GM23338 (cell line): ENCODE measurements around the gene CCDC184. TPM values are rescaled to one million over a fixed set of nuclear protein-coding genes. Genes with fewer than 3 reads are reported as not detected.

ENCODE experiments used
- ATAC-seq: fragments of 200-7000 bp; cut with Tn5 transposase; 3 replicates; pipeline ENCODE4 v1.9.1; 2020
- DNase-seq: peaks from one replicate; pipeline ENCODE4 v3.0.0-alpha.2; 2015; ENCODE audit warnings: low spot score
- H2AFZ ChIP-seq: fragments of 200-600 bp; sonication (generic); 2 replicates; pipeline ENCODE4 v1.8.0; 2016; ENCODE audit warnings: antibody characterized with exemption, mild to moderate bottlenecking, moderate library complexity
- H3F3A ChIP-seq: fragments of 200-600 bp; sonication (generic); replicated peaks from 2 replicates; pipeline ENCODE4 v1.8.0; 2017; ENCODE audit warnings: antibody characterized with exemption, mixed run types, low read depth
- H3K27ac ChIP-seq: fragments of 200-600 bp; sonication (generic); 2 replicates; pipeline ENCODE4 v1.6.1; 2016; ENCODE audit warnings: low read depth
- H3K27me3 ChIP-seq: fragments of 200-600 bp; sonication (generic); 2 replicates; pipeline ENCODE4 v1.8.0; 2016; ENCODE audit warnings: mild to moderate bottlenecking, mixed run types, moderate library complexity; ENCODE audit not compliant: insufficient read depth
- H3K36me3 ChIP-seq: fragments of 200-600 bp; sonication (generic); 2 replicates; pipeline ENCODE4 v1.8.0; 2016; ENCODE audit warnings: mild to moderate bottlenecking; ENCODE audit not compliant: insufficient read depth
- H3K4me1 ChIP-seq: fragments of 200-600 bp; sonication (generic); 2 replicates; pipeline ENCODE4 v1.8.0; 2016; ENCODE audit warnings: mild to moderate bottlenecking, moderate library complexity; ENCODE audit not compliant: insufficient read depth
- H3K4me2 ChIP-seq: fragments of 200-600 bp; sonication (generic); 2 replicates; pipeline ENCODE4 v1.7.1; 2017; ENCODE audit warnings: mixed run types
- H3K4me3 ChIP-seq: fragments of 200-600 bp; sonication (generic); 2 replicates; pipeline ENCODE4 v1.6.1; 2016; ENCODE audit warnings: mixed run types
- H3K79me2 ChIP-seq: fragments of 200-600 bp; sonication (generic); replicated peaks from 2 replicates; pipeline ENCODE4 v1.8.0; 2017; ENCODE audit warnings: mild to moderate bottlenecking; ENCODE audit not compliant: insufficient read depth
- H3K9me2 ChIP-seq: fragments of 200-600 bp; sonication (generic); 2 replicates; pipeline ENCODE4 v1.8.0; 2017; ENCODE audit not compliant: insufficient read depth
- H4K20me1 ChIP-seq: fragments of 200-600 bp; sonication (generic); replicated peaks from 2 replicates; pipeline ENCODE4 v1.8.0; 2017; ENCODE audit warnings: mild to moderate bottlenecking; ENCODE audit not compliant: insufficient read depth
- H3K27ac Mint-ChIP-seq: 2 replicates; pipeline ENCODE4 v1.8.0; 2020; ENCODE audit warnings: inconsistent platforms, mild to moderate bottlenecking, moderate library complexity, mixed read lengths
- H3K27me3 Mint-ChIP-seq: 3 replicates; pipeline ENCODE4 v1.8.0; 2022; ENCODE audit warnings: low read depth, mild to moderate bottlenecking, moderate library complexity, mixed read lengths, inconsistent platforms; ENCODE audit not compliant: insufficient read depth, poor library complexity
- H3K36me3 Mint-ChIP-seq: 3 replicates; pipeline ENCODE4 v1.8.0; 2021; ENCODE audit warnings: low read depth, mild to moderate bottlenecking, inconsistent platforms, moderate library complexity, mixed read lengths
- H3K4me1 Mint-ChIP-seq: 3 replicates; pipeline ENCODE4 v1.8.0; 2020; ENCODE audit warnings: mild to moderate bottlenecking, inconsistent platforms, mixed read lengths
- H3K4me3 Mint-ChIP-seq: 3 replicates; pipeline ENCODE4 v1.8.0; 2021; ENCODE audit warnings: moderate library complexity, mild to moderate bottlenecking, inconsistent platforms, mixed read lengths
- H3K9me3 Mint-ChIP-seq: 3 replicates; pipeline ENCODE4 v1.8.0; 2020; ENCODE audit warnings: moderate library complexity, mild to moderate bottlenecking, inconsistent platforms, mixed read lengths
- CREB1 ChIP-seq: fragments of 250-450 bp; sonication (Bioruptor Pico); IDR thresholded peaks from 2 replicates; pipeline ENCODE4 v1.5.0; 2020; ENCODE audit warnings: low read depth, mild to moderate bottlenecking, moderate library complexity
- CTCF ChIP-seq, 2 experiments: fragments of 200-600 bp in 1 of 2; sonication (generic) in 1 of 2; conservative IDR thresholded peaks; 2 replicates each; pipeline versions ENCODE4 v1.5.1 to v1.6.1; 2016 to 2017; ENCODE audit warnings: antibody characterized with exemption in 2 of 2, low read depth in 2 of 2, mild to moderate bottlenecking in 2 of 2, moderate library complexity in 1 of 2
- JUNB ChIP-seq: IDR thresholded peaks from one replicate; pipeline ENCODE4 v1.6.1; 2016; ENCODE audit warnings: antibody characterized with exemption; ENCODE audit not compliant: unreplicated experiment
- POLR2AphosphoS5 ChIP-seq: IDR thresholded peaks from 2 replicates; pipeline ENCODE4 v1.6.1; 2016; ENCODE audit warnings: antibody characterized with exemption, low read depth
- STAT1 ChIP-seq: IDR thresholded peaks from one replicate; pipeline ENCODE4 v1.6.1; 2016; ENCODE audit warnings: antibody characterized with exemption; ENCODE audit not compliant: unreplicated experiment
- long read RNA-seq: library from polyadenylated mRNA; unstranded; transcript quantifications from one replicate; pipeline ENCODE4 v2.0.0, GENCODE V29; 2020; ENCODE audit not compliant: unreplicated experiment
- polyA plus RNA-seq: library from polyadenylated mRNA; unstranded; fragments of >200 nt; fragmentation: Nextera tagmentation; extraction: Ambion mirVana; gene quantifications from 2 replicates; pipeline ENCODE4 v1.2.1, GENCODE V29; 2016
- total RNA-seq: library from RNA; depleted of rRNA; stranded (reverse); fragments of >200 nt; shearing (Covaris generic); gene quantifications from 2 replicates; pipeline ENCODE4 v1.2.3, GENCODE V29; 2014; rRNA removed
- TF ChIP-seq, protein P1 (sequence below): IDR thresholded peaks from one replicate; pipeline ENCODE4 v1.6.1; 2018; ENCODE audit warnings: antibody characterized with exemption; ENCODE audit not compliant: unreplicated experiment

Gene CCDC184
- total RNA-seq: 2.8 and 3.7 TPM in 2 replicates
- 1.8 and 2.8 TPM in 2 replicates for polyA plus RNA-seq
- long read RNA-seq, partial matches to known transcripts: 0 of 2 reads
- long read RNA-seq, other reads (novel, unspliced or antisense): 0 of 2 reads

DNA sequence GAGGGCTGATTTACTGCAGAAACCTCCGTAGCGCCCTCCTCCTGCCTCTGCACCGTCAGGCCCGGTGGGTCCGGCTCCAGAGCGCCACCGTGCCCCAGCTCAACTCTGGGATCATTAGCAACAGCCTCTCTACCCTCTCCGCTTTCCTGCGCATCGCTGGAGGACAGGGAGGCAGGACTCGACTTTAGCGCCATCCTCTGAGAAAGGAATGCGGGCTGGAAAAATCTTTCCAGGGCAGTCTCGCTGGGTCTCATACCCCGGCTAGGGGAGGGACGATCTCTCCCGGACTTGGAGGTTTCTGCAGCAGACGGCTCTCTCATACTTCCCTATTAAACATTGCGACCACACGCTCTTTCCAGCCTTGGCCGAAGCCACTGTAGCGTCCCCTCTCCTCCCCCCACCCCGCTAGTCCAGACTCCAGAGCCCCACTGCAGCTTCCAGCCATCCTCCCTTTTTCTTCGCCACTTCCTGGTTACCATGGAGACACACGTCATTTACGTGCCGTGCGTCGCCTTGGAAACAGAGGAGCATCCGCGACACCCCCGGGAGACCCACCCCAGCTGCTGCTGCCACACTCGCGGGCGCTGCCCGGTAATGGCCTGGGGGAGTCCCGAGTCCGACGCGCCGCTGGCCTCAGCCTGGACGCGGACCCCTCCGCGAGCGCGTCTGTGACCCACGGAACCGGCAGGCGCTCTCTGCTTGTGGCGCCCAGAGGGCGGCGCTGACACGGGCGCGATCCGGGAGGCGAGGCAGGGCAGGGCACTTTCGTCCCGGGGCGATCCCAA is at the start of gene CCDC184:
Gene CCDC184 (plus strand): TSS at position 554 of the 785 bp plus-strand sequence. CDS start 479 bp downstream, outside the sequence.
- H3K4me2 ChIP-seq: peak within 1 kb of the TSS; percentile 87
- H2AFZ ChIP-seq: peak within 1 kb of the TSS; percentile 98
- Mint-ChIP-seq H3K27me3 (peaks cover 52% of the 10 kb centered on the region), H3K4me1 (peaks cover 30% of the 10 kb centered on the region), H3K4me3 (peak within 1 kb of the TSS; percentile 81), H3K27ac (0 out of 2 replicates have a peak within 1 kb of the TSS, but pooled peaks have one; percentile 70), H3K9me3 (no peaks in the 10 kb centered on the region), H3K36me3 (no peaks in the 10 kb centered on the region)
- H3K79me2 ChIP-seq: no peaks in the 10 kb centered on the region
- H3K27ac ChIP-seq: 0 out of 2 replicates have a peak within 1 kb of the TSS, but pooled peaks have one; percentile 9
- H3K27me3 ChIP-seq: peaks cover 72% of the 10 kb centered on the region
- H3K4me1 ChIP-seq: peaks cover 23% of the 10 kb centered on the region
- no peaks in the 10 kb centered on the region for H3K36me3 ChIP-seq
- TF ChIP-seq CREB1 (CRISPR knock-in tag) (0 out of 2 replicates have a peak, but pooled peaks have one; percentile 26), CTCF (conservative IDR thresholded peaks at IDR 0.05; ENCODE audit: low read depth in 2 of 2) (peak; percentile 31 to 63; a peak in 3 of 4 replicates), STAT1 (no peak)
- no peaks in the 10 kb centered on the region for H4K20me1 ChIP-seq
- H3F3A ChIP-seq: peaks cover 3% of the 10 kb centered on the region; the same call in 1 of the 2 replicates
- peak; percentile 79 for ATAC-seq
- no peaks in the 10 kb centered on the region for H3K9me2 ChIP-seq
- H3K4me3 ChIP-seq: peak within 1 kb of the TSS; percentile 81
- DNase-seq: peak; percentile 95

- Histone ChIP-seq H3K4me2 (no peak overlapping the region), H3K27me3 (no peaks in the 10 kb centered on the region), H3K27ac (no peak overlapping the region), H3K4me3 (no peak overlapping the region), H3F3A (no peaks in the 10 kb centered on the region), H4K20me1 (no peaks in the 10 kb centered on the region), H3K36me3 (peaks cover 64% of the 10 kb centered on the region), H3K79me2 (no peaks in the 10 kb centered on the region), H3K9me2 (no peaks in the 10 kb centered on the region), H2AFZ (no peak overlapping the region), H3K4me1 (no peaks in the 10 kb centered on the region)
- Mint-ChIP-seq H3K27me3 (no peaks in the 10 kb centered on the region), H3K27ac (no peak overlapping the region), H3K9me3 (no peaks in the 10 kb centered on the region), H3K4me1 (no peaks in the 10 kb centered on the region), H3K4me3 (no peak overlapping the region), H3K36me3 (peaks cover 73% of the 10 kb centered on the region)
- TF ChIP-seq JUNB (no peak), POLR2AphosphoS5 (no peak)
- TF ChIP-seq, protein P1, sequence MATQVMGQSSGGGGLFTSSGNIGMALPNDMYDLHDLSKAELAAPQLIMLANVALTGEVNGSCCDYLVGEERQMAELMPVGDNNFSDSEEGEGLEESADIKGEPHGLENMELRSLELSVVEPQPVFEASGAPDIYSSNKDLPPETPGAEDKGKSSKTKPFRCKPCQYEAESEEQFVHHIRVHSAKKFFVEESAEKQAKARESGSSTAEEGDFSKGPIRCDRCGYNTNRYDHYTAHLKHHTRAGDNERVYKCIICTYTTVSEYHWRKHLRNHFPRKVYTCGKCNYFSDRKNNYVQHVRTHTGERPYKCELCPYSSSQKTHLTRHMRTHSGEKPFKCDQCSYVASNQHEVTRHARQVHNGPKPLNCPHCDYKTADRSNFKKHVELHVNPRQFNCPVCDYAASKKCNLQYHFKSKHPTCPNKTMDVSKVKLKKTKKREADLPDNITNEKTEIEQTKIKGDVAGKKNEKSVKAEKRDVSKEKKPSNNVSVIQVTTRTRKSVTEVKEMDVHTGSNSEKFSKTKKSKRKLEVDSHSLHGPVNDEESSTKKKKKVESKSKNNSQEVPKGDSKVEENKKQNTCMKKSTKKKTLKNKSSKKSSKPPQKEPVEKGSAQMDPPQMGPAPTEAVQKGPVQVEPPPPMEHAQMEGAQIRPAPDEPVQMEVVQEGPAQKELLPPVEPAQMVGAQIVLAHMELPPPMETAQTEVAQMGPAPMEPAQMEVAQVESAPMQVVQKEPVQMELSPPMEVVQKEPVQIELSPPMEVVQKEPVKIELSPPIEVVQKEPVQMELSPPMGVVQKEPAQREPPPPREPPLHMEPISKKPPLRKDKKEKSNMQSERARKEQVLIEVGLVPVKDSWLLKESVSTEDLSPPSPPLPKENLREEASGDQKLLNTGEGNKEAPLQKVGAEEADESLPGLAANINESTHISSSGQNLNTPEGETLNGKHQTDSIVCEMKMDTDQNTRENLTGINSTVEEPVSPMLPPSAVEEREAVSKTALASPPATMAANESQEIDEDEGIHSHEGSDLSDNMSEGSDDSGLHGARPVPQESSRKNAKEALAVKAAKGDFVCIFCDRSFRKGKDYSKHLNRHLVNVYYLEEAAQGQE: no peak
- ATAC-seq (no peak), DNase-seq (no peak)
Observed at GRCh38 chr12:48135027-48135426, 48.4 kb upstream of the CCDC184 start.
